Right lobe of liver (tissue), 4 donors: Measurements from ENCODE around the gene PRR4.

Experiments used
- CTCF ChIP-seq, 4 donors: fragments of 200-600 bp in 3 of 4; fragments of 450-650 bp in 1 of 4; IDR thresholded peaks; one replicate each; pipeline versions ENCODE4 v1.5.1 to v1.8.0; 2016 to 2022; ENCODE audit warnings: antibody characterized with exemption in 4 of 4, mild to moderate bottlenecking in 2 of 4
- POLR2A ChIP-seq: fragments of 450-650 bp; IDR thresholded peaks from one replicate; pipeline ENCODE4 v1.6.1; 2017; ENCODE audit warnings: antibody characterized with exemption, mild to moderate bottlenecking
- donor health status: DM: no; HTN: no; CAD: no.
- donor health status: DM: no; HTN: no; CAD: no.
- donor health status: DM: no; HTN: yes; CAD: no.

- TF ChIP-seq CTCF (IDR thresholded peaks at IDR 0.05) (no peak), POLR2A (no peak)
These were observed 19.3 kb downstream of the PRR4 start for GRCh38 chr12:10829994-10830393.
